PFSK-1 (cell line): Measurements from ENCODE around the gene BATF3.

Source experiments
- FOXP2 ChIP-seq: optimal IDR thresholded peaks from 2 replicates; pipeline ENCODE3; 2011; ENCODE audit warnings: borderline replicate concordance, control low read depth, inconsistent platforms; ENCODE audit not compliant: insufficient read depth; ENCODE audit errors: extremely low read length, extremely low read depth
- POLR2AphosphoS5 ChIP-seq: IDR thresholded peaks from 2 replicates; pipeline ENCODE4 v1.6.1; 2012; ENCODE audit warnings: low read depth, mild to moderate bottlenecking, control low read depth, low read length, moderate library complexity
- SIN3A ChIP-seq: IDR thresholded peaks from 2 replicates; pipeline ENCODE4 v1.6.1; 2012; ENCODE audit warnings: mild to moderate bottlenecking, low read length, moderate library complexity, borderline replicate concordance; ENCODE audit not compliant: insufficient read depth
- TAF1 ChIP-seq: IDR thresholded peaks from 2 replicates; pipeline ENCODE4 v1.6.1; 2012; ENCODE audit warnings: low read length, control low read depth, borderline replicate concordance; ENCODE audit not compliant: insufficient read depth
- TF ChIP-seq, protein P1 (sequence below), 2 experiments: IDR thresholded peaks; 2 replicates each; pipeline versions ENCODE4 v1.6.1 to v1.8.0; 2011 to 2012; ENCODE audit warnings: low read depth in 2 of 2, low read length in 2 of 2, control low read depth in 1 of 2, inconsistent platforms in 1 of 2, mild to moderate bottlenecking in 1 of 2, moderate library complexity in 1 of 2; ENCODE audit not compliant: insufficient read depth in 1 of 2

BATF3 gene

DNA sequence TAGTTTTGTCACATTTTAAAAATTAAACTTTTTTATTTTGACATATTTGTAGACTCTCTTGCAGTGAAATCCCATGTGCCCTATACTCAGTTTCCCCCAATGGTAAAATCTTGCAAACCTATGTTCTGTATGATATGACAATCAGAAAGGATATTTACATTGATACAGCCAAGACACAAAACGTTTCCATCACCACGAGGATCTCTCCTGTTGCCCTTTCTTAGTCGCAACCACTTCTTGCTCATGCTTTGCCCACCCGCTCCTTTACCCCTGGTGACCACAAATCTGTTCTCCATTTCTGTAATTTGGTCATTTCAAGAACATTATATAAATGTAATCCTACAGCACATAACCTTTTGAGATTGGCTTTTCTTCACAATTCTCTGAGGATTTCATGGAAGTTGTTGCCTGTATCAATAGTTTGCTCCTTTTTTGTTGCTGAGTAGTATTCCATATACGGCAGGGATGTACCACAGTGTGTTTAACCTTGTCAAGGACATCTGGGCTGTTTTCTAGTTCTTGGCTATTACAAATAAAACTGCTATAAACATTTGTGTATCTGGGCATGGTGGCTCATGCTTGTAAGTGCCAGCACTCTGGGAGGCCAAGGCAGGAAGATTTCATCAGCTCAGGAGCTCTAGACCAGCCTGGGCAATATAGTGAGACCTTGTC, 14.0 kb upstream of the BATF3 start:
- TF ChIP-seq POLR2AphosphoS5 (no peak), SIN3A (no peak)

DNA sequence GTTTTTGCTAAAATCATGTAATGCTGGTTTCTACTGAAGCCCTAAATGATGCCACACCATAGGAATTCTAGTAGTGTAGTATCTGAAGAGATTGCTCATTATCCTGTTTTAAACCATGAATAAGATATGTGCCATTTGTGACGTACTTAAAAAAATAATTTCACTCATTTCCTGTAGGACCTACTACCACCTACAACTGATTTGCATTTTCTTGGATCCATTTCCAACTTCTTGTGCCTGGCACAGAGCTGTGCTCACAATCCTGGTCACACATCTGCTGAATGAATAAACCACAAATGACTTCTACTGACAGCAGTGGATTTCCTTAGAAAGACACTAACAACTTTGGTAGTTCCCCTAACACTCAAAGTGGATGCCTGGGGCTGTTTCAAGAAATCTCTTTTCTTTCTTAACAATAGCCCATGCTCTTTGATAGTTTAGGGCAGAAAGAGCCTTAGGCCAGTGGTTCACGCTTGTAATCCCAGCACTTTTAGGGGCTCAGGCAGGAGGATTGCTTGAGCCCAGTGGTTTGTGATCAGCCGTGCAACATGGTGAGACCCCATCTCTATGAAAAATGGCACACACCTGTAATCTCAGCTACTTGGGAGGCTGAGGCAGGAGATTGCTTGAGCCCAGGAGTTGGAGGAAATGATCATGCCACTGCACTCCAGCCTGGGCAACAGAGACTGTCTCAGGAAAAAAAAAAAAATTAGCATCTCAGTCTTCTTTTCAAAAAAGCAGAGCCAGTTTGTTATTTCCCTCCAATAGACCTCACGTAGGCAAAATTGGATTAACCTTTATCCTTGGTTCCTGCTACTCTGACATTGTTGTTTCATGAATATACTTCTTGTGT, 13.0 kb upstream of the BATF3 start:
- TF ChIP-seq SIN3A (no peak), POLR2AphosphoS5 (no peak), TAF1 (no peak), FOXP2 (no peak)
- TF ChIP-seq, protein P1, sequence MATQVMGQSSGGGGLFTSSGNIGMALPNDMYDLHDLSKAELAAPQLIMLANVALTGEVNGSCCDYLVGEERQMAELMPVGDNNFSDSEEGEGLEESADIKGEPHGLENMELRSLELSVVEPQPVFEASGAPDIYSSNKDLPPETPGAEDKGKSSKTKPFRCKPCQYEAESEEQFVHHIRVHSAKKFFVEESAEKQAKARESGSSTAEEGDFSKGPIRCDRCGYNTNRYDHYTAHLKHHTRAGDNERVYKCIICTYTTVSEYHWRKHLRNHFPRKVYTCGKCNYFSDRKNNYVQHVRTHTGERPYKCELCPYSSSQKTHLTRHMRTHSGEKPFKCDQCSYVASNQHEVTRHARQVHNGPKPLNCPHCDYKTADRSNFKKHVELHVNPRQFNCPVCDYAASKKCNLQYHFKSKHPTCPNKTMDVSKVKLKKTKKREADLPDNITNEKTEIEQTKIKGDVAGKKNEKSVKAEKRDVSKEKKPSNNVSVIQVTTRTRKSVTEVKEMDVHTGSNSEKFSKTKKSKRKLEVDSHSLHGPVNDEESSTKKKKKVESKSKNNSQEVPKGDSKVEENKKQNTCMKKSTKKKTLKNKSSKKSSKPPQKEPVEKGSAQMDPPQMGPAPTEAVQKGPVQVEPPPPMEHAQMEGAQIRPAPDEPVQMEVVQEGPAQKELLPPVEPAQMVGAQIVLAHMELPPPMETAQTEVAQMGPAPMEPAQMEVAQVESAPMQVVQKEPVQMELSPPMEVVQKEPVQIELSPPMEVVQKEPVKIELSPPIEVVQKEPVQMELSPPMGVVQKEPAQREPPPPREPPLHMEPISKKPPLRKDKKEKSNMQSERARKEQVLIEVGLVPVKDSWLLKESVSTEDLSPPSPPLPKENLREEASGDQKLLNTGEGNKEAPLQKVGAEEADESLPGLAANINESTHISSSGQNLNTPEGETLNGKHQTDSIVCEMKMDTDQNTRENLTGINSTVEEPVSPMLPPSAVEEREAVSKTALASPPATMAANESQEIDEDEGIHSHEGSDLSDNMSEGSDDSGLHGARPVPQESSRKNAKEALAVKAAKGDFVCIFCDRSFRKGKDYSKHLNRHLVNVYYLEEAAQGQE (IDR thresholded peaks at IDR 0.05; ENCODE audit: insufficient read depth in 1 of 2, low read depth in 2 of 2, low read length in 2 of 2), result no peak

DNA sequence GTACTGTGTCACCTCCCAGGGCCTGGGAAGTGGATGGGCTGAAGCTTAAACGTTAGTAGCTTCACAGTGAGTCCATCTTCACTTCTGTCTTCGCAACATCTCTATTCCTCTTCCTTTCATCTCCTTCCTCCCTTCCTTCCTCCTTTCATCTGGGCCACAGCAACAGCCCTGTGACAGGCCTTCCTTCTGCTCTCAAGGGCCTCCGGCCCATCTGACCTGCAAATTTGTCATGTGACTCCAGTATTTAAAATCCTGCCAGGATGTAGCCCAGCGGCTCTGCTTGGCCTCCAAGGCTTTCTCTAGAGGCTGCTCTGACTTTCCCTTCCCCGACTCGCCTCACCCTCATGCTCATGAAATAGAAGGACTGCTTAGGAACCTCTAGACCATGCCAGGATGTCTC, 10.9 kb upstream of the BATF3 start:
- TF ChIP-seq TAF1, result no peak
- TF ChIP-seq, protein P1 (IDR thresholded peaks at IDR 0.05; ENCODE audit: insufficient read depth in 1 of 2, low read depth in 2 of 2, low read length in 2 of 2), result no peak
- no peak for TF ChIP-seq POLR2AphosphoS5
- TF ChIP-seq SIN3A, result no peak
- TF ChIP-seq FOXP2, result no peak

DNA sequence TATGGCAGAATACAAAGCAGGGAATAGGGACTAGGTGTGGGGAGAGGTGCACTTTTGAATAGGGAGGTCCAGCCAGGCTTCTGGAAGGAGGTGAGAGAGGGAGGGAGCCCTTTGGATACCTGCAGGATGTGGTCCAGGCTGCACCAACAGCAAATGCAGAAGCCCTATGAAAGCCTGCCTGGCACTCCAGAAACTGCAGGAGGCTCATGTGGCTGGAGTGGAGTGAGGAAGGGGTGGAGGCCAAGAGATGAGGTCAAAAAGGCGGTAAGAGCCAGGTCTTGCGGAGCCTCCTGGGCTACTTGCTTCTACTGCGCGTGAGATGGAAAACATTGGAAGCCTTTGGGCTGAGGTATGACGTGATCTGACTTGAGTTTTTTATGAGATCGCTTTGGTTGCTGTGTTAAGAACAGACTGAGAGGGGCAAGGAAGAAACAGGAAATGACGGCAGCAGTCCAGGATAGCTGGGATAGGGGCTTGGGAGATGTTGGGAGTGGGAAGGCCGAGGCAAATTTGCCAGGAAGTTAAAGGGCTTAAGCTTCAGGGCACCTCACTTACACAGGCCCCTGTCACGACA, 4.4 kb upstream of the BATF3 start:
- TF ChIP-seq FOXP2 (no peak), POLR2AphosphoS5 (no peak), SIN3A (no peak)
- TF ChIP-seq, protein P1 (IDR thresholded peaks at IDR 0.05; ENCODE audit: insufficient read depth in 1 of 2, low read depth in 2 of 2, low read length in 2 of 2), result no peak

DNA sequence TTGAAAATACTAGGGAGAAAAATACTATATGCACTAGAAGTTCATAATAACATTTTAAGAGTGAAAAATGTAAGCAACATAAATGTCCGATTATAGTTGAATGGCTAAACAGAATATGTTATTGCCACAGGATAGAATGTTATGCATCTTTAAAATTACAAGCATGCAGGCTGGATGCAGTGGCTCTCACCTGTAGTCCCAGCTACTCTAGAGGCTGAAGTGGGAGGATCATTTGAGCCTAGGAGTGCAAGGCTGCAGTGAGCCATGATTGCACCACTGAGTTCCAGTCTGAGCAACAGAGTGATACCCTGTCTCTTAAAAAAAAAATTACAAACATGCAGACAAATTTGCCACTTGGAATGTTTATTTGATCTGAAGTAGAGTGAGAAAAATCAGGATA, 3.0 kb upstream of the BATF3 start:
- no peak for TF ChIP-seq SIN3A
- no peak for TF ChIP-seq TAF1
- no peak for TF ChIP-seq FOXP2
- no peak for TF ChIP-seq POLR2AphosphoS5
- TF ChIP-seq, protein P1 (IDR thresholded peaks at IDR 0.05; ENCODE audit: insufficient read depth in 1 of 2, low read depth in 2 of 2, low read length in 2 of 2), result no peak
